Mesenchymal stem cell (in vitro differentiated cells and primary cell): ENCODE results near the gene SPTBN1.

Experiments used
- DNase-seq: peaks from one replicate; pipeline ENCODE4 v3.0.0-alpha.2; 2013
- H2AFZ ChIP-seq: one replicate; pipeline ENCODE4 v1.6.1; 2013; ENCODE audit warnings: low read depth, mild to moderate bottlenecking, control low read depth, inconsistent platforms, low read length, moderate library complexity
- H2AK5ac ChIP-seq: 2 replicates; pipeline ENCODE4 v1.6.1; 2013; ENCODE audit warnings: low read length, moderate library complexity, mild to moderate bottlenecking, inconsistent platforms; ENCODE audit not compliant: severe bottlenecking
- H2BK120ac ChIP-seq: one replicate; pipeline ENCODE4 v1.6.1; 2013; ENCODE audit warnings: low read depth, mild to moderate bottlenecking, inconsistent platforms, low read length, moderate library complexity
- H2BK12ac ChIP-seq, 2 experiments: one replicate each; pipeline ENCODE4 v1.6.1; 2013; ENCODE audit warnings: inconsistent platforms in 2 of 2, low read length in 2 of 2, mild to moderate bottlenecking in 2 of 2, moderate library complexity in 2 of 2, control low read depth in 1 of 2
- H2BK15ac ChIP-seq: one replicate; pipeline ENCODE4 v1.6.1; 2013; ENCODE audit warnings: mild to moderate bottlenecking, low read depth, inconsistent platforms; ENCODE audit not compliant: poor library complexity, severe bottlenecking
- H2BK5ac ChIP-seq: 2 replicates; pipeline ENCODE4 v1.6.1; 2013; ENCODE audit warnings: low read depth, mild to moderate bottlenecking, low read length, control low read depth, inconsistent platforms; ENCODE audit not compliant: poor library complexity, severe bottlenecking
- H3K14ac ChIP-seq, 2 experiments: one replicate each; pipeline ENCODE4 v1.6.1; 2013; ENCODE audit warnings: inconsistent platforms in 2 of 2, low read length in 2 of 2, control low read depth in 1 of 2, mild to moderate bottlenecking in 1 of 2, moderate library complexity in 1 of 2
- H3K18ac ChIP-seq, 2 experiments: one replicate each; pipeline ENCODE4 v1.6.1; 2013; ENCODE audit warnings: inconsistent platforms in 2 of 2, low read length in 2 of 2, control low read depth in 1 of 2, low read depth in 1 of 2, mild to moderate bottlenecking in 1 of 2
- H3K23ac ChIP-seq, 2 experiments: one replicate each; pipeline ENCODE4 v1.6.1; 2013; ENCODE audit warnings: inconsistent platforms in 2 of 2, low read length in 2 of 2, mild to moderate bottlenecking in 2 of 2, moderate library complexity in 2 of 2, control low read depth in 1 of 2
- H3K27ac ChIP-seq: 2 replicates; pipeline ENCODE4 v1.5.1; 2013; ENCODE audit warnings: mild to moderate bottlenecking, moderate library complexity, low read length, control low read depth, inconsistent platforms; ENCODE audit not compliant: poor library complexity, severe bottlenecking
- H3K27me3 ChIP-seq, 2 experiments: 2 replicates each; pipeline versions ENCODE4 v1.6.1 to v1.7.0; 2013; ENCODE audit warnings: low read length in 2 of 2, mild to moderate bottlenecking in 2 of 2, moderate library complexity in 2 of 2, control low read depth in 1 of 2, inconsistent platforms in 1 of 2; ENCODE audit not compliant: control insufficient read depth in 1 of 2, insufficient read depth in 1 of 2
- H3K36me3 ChIP-seq, 2 experiments: 2 replicates each; pipeline versions ENCODE4 v1.6.1 to v1.7.0; 2013; ENCODE audit warnings: low read length in 2 of 2, control low read depth in 1 of 2, inconsistent platforms in 1 of 2, low read depth in 1 of 2, mild to moderate bottlenecking in 1 of 2; ENCODE audit not compliant: insufficient read depth in 2 of 2, control insufficient read depth in 1 of 2
- H3K4ac ChIP-seq, 2 experiments: one replicate each; pipeline ENCODE4 v1.6.1; 2013; ENCODE audit warnings: inconsistent platforms in 2 of 2, low read length in 2 of 2, mild to moderate bottlenecking in 2 of 2, moderate library complexity in 2 of 2, control low read depth in 1 of 2, low read depth in 1 of 2
- H3K4me1 ChIP-seq: 2 replicates; pipeline ENCODE4 v1.6.1; 2013; ENCODE audit warnings: low read depth, low read length, control low read depth; ENCODE audit not compliant: control insufficient read depth, insufficient read depth
- H3K4me2 ChIP-seq: 2 replicates; pipeline ENCODE4 v1.6.1; 2013; ENCODE audit warnings: low read length, mild to moderate bottlenecking, inconsistent platforms; ENCODE audit not compliant: poor library complexity, severe bottlenecking
- H3K4me3 ChIP-seq, 2 experiments: 2 replicates each; pipeline versions ENCODE4 v1.5.1 to v1.7.0; 2013; ENCODE audit warnings: low read length in 2 of 2, mild to moderate bottlenecking in 2 of 2, control low read depth in 1 of 2, low read depth in 1 of 2; ENCODE audit not compliant: insufficient read depth in 1 of 2
- H3K79me1 ChIP-seq: replicated peaks from 2 replicates; pipeline ENCODE4 v1.6.1; 2013; ENCODE audit warnings: mild to moderate bottlenecking, control low read depth, low read length, inconsistent platforms; ENCODE audit not compliant: poor library complexity, severe bottlenecking
- H3K9ac ChIP-seq: 2 replicates; pipeline ENCODE4 v1.7.0; 2013; ENCODE audit warnings: mild to moderate bottlenecking, low read length, moderate library complexity
- H3K9me3 ChIP-seq: 2 replicates; pipeline ENCODE4 v1.7.0; 2013; ENCODE audit warnings: mild to moderate bottlenecking, low read length; ENCODE audit not compliant: control insufficient read depth
- H4K8ac ChIP-seq: one replicate; pipeline ENCODE4 v1.6.1; 2013; ENCODE audit warnings: inconsistent platforms, mild to moderate bottlenecking, low read length, moderate library complexity
- H4K91ac ChIP-seq: one replicate; pipeline ENCODE4 v1.6.1; 2013; ENCODE audit warnings: mild to moderate bottlenecking, low read length, inconsistent platforms
- WGBS: methylation state at CpG from one replicate; pipeline ENCODE4 v1.1.7; 2013; ENCODE audit warnings: mixed read lengths; 5-methylcytosine and 5-hydroxymethylcytosine counted together

Gene SPTBN1

DNA sequence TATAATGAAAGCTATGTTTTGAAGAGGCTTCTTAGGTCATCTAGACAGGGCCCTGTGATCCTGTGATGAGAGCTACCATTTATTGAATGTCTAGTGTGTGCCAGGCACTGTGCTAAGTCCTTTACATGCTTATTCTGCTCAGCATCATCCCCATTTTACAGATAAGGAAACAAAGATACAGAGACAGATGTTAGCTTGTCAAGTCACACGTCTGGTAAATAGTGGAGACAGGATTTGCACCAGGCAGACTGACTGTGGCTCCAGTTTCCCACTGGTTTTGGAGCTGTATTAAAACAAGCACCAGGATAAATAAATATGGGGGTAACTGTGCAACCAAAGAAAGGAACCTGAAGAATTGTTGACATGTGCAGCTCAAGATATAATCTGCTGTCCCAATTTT, 248.1 kb downstream of the SPTBN1 start:
- H3K27ac ChIP-seq = no peak overlapping the region
- H3K9ac ChIP-seq = no peak overlapping the region
- no peak overlapping the region for H2BK120ac ChIP-seq
- H2BK12ac ChIP-seq = no peak overlapping the region
- H4K8ac ChIP-seq = no peak overlapping the region
- H2BK5ac ChIP-seq = no peak overlapping the region
- H3K14ac ChIP-seq = no peak overlapping the region
- no peak overlapping the region for H3K4ac ChIP-seq
- H2AFZ ChIP-seq = no peak overlapping the region
- H3K4me1 ChIP-seq = peaks cover under 1% of the 10 kb centered on the region
- H3K79me1 ChIP-seq = no peaks in the 10 kb centered on the region
- H3K36me3 ChIP-seq = no peaks in the 10 kb centered on the region
- no peak overlapping the region for H4K91ac ChIP-seq
- H3K9me3 ChIP-seq = no peaks in the 10 kb centered on the region
- no peak overlapping the region for H2AK5ac ChIP-seq
- no peak overlapping the region for H3K18ac ChIP-seq
- peaks cover 0 to 7% of the 10 kb centered on the region in 2 experiments for H3K27me3 ChIP-seq
- WGBS = 93% methylated on average over 1 of the region's 1 CpG
- no peak overlapping the region for H3K4me3 ChIP-seq
- no peak for DNase-seq
- no peak overlapping the region for H3K23ac ChIP-seq
- no peak overlapping the region for H2BK15ac ChIP-seq
- H3K4me2 ChIP-seq = no peak overlapping the region

DNA sequence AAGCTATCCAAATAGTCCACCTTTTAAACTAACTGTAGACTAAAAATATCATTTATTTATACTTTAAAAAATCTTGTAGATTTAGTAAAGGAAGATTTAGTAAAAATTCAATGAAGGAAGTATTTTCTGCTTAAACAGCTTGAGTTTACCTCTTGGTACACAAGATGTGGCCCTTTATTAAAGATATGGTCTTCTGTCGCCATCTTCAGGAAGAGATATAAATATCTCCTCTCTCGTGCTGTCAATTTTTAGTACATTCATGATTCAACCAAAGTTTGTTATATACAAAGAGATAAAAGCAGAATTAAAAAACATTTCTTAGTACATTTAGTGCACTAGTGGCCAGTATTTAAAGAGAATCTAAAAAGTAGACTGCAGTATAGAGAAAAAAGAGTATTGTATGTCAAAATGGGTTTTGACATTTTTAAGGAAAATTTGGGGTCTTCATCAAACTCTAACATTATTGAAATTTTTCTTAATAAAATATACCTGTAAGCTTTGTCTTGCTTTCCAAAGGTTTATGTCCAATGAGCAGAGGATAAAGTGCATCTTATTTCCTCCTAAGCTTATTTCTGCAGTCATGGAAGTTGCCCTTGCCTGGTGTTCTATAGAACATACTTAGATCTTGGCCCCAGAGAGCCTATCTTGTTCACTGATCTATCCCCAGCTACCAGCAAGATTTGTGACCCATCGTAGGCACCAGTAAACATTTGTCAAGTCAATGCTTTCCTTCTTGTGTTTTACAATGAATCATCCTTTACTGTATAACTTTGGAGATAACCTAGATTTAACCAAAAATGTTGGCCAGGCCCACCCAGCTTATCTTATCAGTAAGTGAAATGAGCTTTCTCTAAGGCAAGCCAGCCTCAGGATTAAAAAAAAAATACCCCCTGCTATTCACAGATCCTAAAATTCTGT, 248.8 kb downstream of the SPTBN1 start:
- H3K27me3 ChIP-seq = peaks cover 0 to 12% of the 10 kb centered on the region in 2 experiments
- no peaks in the 10 kb centered on the region for H3K79me1 ChIP-seq
- no peak overlapping the region for H2AFZ ChIP-seq
- no peak overlapping the region for H3K14ac ChIP-seq
- H2BK5ac ChIP-seq = no peak overlapping the region
- peak; percentile 75 for DNase-seq
- no peak overlapping the region for H3K27ac ChIP-seq
- no peak overlapping the region for H4K91ac ChIP-seq
- peaks cover 2% of the 10 kb centered on the region for H3K4me1 ChIP-seq
- H3K36me3 ChIP-seq = no peaks in the 10 kb centered on the region
- no peak overlapping the region for H3K18ac ChIP-seq
- no peak overlapping the region for H2BK120ac ChIP-seq
- no peak overlapping the region for H3K9ac ChIP-seq
- WGBS = 0% methylated on average over 1 of the region's 3 CpGs
- H2BK15ac ChIP-seq = no peak overlapping the region
- no peak overlapping the region for H2BK12ac ChIP-seq
- H3K4me2 ChIP-seq = no peak overlapping the region
- H3K4ac ChIP-seq = no peak overlapping the region
- no peak overlapping the region for H2AK5ac ChIP-seq
- no peaks in the 10 kb centered on the region for H3K9me3 ChIP-seq
- no peak overlapping the region for H3K4me3 ChIP-seq
- H3K23ac ChIP-seq = no peak overlapping the region
- H4K8ac ChIP-seq = no peak overlapping the region

DNA sequence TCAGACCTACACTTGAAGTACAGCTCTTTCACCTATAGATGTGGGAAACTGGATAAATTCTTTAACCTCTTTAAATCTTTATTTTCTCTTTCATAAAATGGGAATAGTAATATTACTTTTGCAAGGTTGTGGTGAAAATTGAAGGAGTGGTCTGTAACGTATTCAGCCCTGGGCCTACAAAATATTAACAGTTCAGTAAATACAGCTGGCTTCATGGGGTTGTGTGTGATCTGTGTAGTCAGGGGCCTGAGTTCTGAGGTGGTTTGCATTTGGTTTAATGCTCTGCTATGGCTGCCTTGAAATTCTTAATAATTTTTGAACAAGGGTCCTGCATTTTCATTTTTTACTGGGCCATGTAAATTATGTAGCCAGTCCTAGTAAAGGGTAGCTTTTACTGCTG, 250.5 kb downstream of the SPTBN1 start:
- H3K4me1 ChIP-seq = peaks cover 2% of the 10 kb centered on the region
- H3K14ac ChIP-seq = no peak overlapping the region
- H3K36me3 ChIP-seq = no peaks in the 10 kb centered on the region
- H3K4me3 ChIP-seq = no peak overlapping the region
- no peaks in the 10 kb centered on the region for H3K9me3 ChIP-seq
- 94% methylated on average over 1 of the region's 1 CpG for WGBS
- H2BK15ac ChIP-seq = no peak overlapping the region
- no peak overlapping the region for H2BK12ac ChIP-seq
- H3K4me2 ChIP-seq = no peak overlapping the region
- no peak overlapping the region for H3K9ac ChIP-seq
- H2AFZ ChIP-seq = no peak overlapping the region
- DNase-seq = no peak
- H2AK5ac ChIP-seq = no peak overlapping the region
- H4K91ac ChIP-seq = no peak overlapping the region
- H4K8ac ChIP-seq = no peak overlapping the region
- no peak overlapping the region for H3K27ac ChIP-seq
- no peak overlapping the region for H3K23ac ChIP-seq
- H3K27me3 ChIP-seq = peaks cover 0 to 12% of the 10 kb centered on the region in 2 experiments
- H3K79me1 ChIP-seq = no peaks in the 10 kb centered on the region
- H2BK5ac ChIP-seq = no peak overlapping the region
- no peak overlapping the region for H3K4ac ChIP-seq
- H2BK120ac ChIP-seq = no peak overlapping the region
- no peak overlapping the region for H3K18ac ChIP-seq

DNA sequence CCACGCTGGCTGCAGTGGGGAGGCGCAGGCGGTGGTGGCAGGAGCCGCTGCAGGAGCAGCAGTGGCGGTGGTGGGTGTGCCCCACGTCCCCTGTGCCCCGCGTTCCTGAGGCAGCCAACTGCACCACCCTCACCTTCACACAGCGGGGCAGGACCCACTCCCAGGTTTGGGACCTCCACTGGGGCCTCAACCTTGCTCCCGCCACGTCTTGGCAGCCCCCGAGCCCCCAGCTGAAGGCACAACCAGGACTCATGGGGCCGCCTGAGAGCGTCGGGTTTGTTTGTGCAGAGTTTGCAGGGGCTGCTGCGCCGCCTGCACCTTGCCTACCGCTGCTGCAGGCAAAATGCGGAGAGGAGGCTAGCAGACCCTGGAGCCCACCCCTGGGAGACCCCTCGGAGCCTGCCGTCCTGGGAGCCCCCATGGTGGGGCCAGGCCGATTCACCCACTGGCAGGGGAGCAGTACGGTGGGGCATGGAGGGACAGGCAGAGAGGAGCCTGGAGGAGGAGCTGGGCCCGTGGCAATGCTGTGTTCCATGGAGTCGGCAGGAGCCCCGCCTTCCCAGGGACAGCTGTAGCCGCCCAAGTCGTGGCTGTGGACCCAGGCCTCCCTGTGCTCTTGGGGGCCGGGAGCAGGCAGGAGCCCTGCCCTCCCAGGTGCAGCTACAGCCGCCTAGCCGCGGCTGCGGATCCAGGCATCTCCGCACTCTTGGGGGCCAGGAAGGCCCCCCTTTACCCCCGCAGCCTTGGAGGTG, 252.6 kb downstream of the SPTBN1 start:
- Histone ChIP-seq H3K14ac (peak overlapping the region in 1 of 2 experiments; percentile 46), H2BK12ac (no peak overlapping the region), H3K4ac (peak overlapping the region in 1 of 2 experiments; percentile 54), H2AFZ (peak overlapping the region; percentile 91), H2BK120ac (no peak overlapping the region), H4K8ac (peak overlapping the region; percentile 61), H3K36me3 (no peaks in the 10 kb centered on the region), H3K27me3 (peaks cover 0 to 12% of the 10 kb centered on the region in 2 experiments), H3K18ac (peak overlapping the region in 1 of 2 experiments; percentile 61), H3K9ac (peak overlapping the region; percentile 49), H2AK5ac (no peak overlapping the region), H3K9me3 (no peaks in the 10 kb centered on the region), H3K79me1 (no peaks in the 10 kb centered on the region), H2BK15ac (peak overlapping the region; percentile 57), H3K4me2 (no peak overlapping the region), H3K4me1 (peaks cover 2% of the 10 kb centered on the region), H2BK5ac (no peak overlapping the region), H3K23ac (peak overlapping the region in 1 of 2 experiments; percentile 48), H3K27ac (no peak overlapping the region), H3K4me3 (peak overlapping the region in 1 of 2 experiments; percentile 68), H4K91ac (peak overlapping the region; percentile 56)
- peak; percentile 24 for DNase-seq
- 43% methylated on average over 35 of the region's 35 CpGs for WGBS
